ENCODE measurements around the gene PSMD13. TPM values are rescaled to one million over a fixed set of nuclear protein-coding genes. Genes with fewer than 3 reads are reported as not detected.
"Not testable (repeated sequence)": the region's sequence is repeated elsewhere in the genome, so short reads cannot be mapped to it uniquely, and the experiment has no call there.

The PSMD13 gene
- 87.7 TPM for total RNA-seq
- 115 TPM for polyA plus RNA-seq (ENCODE audit: insufficient read depth, low read depth, low replicate concordance)
- long read RNA-seq, donor 1, transcript PSMD13-207 (1 exons, 2,200 nt) = minor isoform, 9 of 28 reads
- long read RNA-seq, donor 1, transcript PSMD13-212 (13 exons, 1,991 nt) = major isoform, 15 of 28 reads
- long read RNA-seq, donor 1, partial matches to known transcripts = 0 of 28 reads
- long read RNA-seq, donor 1, other reads (novel, unspliced or antisense) = 0 of 28 reads
- long read RNA-seq, donor 2, transcript PSMD13-212 (13 exons, 1,991 nt) = major isoform, 29 of 39 reads
- long read RNA-seq, donor 2, transcript PSMD13-207 (1 exons, 2,200 nt) = minor isoform, 7 of 39 reads
- long read RNA-seq, donor 2, partial matches to known transcripts = 0 of 39 reads
- long read RNA-seq, donor 2, other reads (novel, unspliced or antisense) = 0 of 39 reads
- long read RNA-seq, donor 3, transcript PSMD13-207 (1 exons, 2,200 nt) = minor isoform, 15 of 48 reads
- long read RNA-seq, donor 3, transcript PSMD13-212 (13 exons, 1,991 nt) = major isoform, 28 of 48 reads
- long read RNA-seq, donor 3, partial matches to known transcripts = 5 of 48 reads
- long read RNA-seq, donor 3, other reads (novel, unspliced or antisense) = 0 of 48 reads
- long read RNA-seq, donor 4, transcript PSMD13-212 (13 exons, 1,991 nt) = major isoform, 29 of 39 reads
- long read RNA-seq, donor 4, transcript PSMD13-207 (1 exons, 2,200 nt) = minor isoform, 7 of 39 reads
- long read RNA-seq, donor 4, partial matches to known transcripts = 0 of 39 reads
- long read RNA-seq, donor 4, other reads (novel, unspliced or antisense) = 0 of 39 reads
- long read RNA-seq, donor 5, partial matches to known transcripts = 0 of 6 reads
- long read RNA-seq, donor 5, other reads (novel, unspliced or antisense) = 0 of 6 reads
- long read RNA-seq, donor 6, transcript PSMD13-207 (1 exons, 2,200 nt) = minor isoform, 18 of 59 reads
- long read RNA-seq, donor 6, transcript PSMD13-212 (13 exons, 1,991 nt) = major isoform, 38 of 59 reads
- long read RNA-seq, donor 6, partial matches to known transcripts = 0 of 59 reads
- long read RNA-seq, donor 6, other reads (novel, unspliced or antisense) = 0 of 59 reads
- long read RNA-seq, donor 7, transcript PSMD13-207 (1 exons, 2,200 nt) = minor isoform, 14 of 89 reads
- long read RNA-seq, donor 7, transcript PSMD13-212 (13 exons, 1,991 nt) = major isoform, 69 of 89 reads
- long read RNA-seq, donor 7, partial matches to known transcripts = 0 of 89 reads
- long read RNA-seq, donor 7, other reads (novel, unspliced or antisense) = 5 of 89 reads
- long read RNA-seq, donor 8, transcript PSMD13-212 (13 exons, 1,991 nt) = major isoform, 24 of 34 reads
- long read RNA-seq, donor 8, transcript PSMD13-207 (1 exons, 2,200 nt) = minor isoform, 6 of 34 reads
- long read RNA-seq, donor 8, partial matches to known transcripts = 0 of 34 reads
- long read RNA-seq, donor 8, other reads (novel, unspliced or antisense) = 0 of 34 reads
- long read RNA-seq, donor 9, transcript PSMD13-212 (13 exons, 1,991 nt) = major isoform, 13 of 16 reads
- long read RNA-seq, donor 9, partial matches to known transcripts = 0 of 16 reads
- long read RNA-seq, donor 9, other reads (novel, unspliced or antisense) = 0 of 16 reads
- long read RNA-seq, donor 10, transcript PSMD13-207 (1 exons, 2,200 nt) = minor isoform, 10 of 41 reads
- long read RNA-seq, donor 10, transcript PSMD13-212 (13 exons, 1,991 nt) = major isoform, 26 of 41 reads
- long read RNA-seq, donor 10, partial matches to known transcripts = 0 of 41 reads
- long read RNA-seq, donor 10, other reads (novel, unspliced or antisense) = 0 of 41 reads

DNA sequence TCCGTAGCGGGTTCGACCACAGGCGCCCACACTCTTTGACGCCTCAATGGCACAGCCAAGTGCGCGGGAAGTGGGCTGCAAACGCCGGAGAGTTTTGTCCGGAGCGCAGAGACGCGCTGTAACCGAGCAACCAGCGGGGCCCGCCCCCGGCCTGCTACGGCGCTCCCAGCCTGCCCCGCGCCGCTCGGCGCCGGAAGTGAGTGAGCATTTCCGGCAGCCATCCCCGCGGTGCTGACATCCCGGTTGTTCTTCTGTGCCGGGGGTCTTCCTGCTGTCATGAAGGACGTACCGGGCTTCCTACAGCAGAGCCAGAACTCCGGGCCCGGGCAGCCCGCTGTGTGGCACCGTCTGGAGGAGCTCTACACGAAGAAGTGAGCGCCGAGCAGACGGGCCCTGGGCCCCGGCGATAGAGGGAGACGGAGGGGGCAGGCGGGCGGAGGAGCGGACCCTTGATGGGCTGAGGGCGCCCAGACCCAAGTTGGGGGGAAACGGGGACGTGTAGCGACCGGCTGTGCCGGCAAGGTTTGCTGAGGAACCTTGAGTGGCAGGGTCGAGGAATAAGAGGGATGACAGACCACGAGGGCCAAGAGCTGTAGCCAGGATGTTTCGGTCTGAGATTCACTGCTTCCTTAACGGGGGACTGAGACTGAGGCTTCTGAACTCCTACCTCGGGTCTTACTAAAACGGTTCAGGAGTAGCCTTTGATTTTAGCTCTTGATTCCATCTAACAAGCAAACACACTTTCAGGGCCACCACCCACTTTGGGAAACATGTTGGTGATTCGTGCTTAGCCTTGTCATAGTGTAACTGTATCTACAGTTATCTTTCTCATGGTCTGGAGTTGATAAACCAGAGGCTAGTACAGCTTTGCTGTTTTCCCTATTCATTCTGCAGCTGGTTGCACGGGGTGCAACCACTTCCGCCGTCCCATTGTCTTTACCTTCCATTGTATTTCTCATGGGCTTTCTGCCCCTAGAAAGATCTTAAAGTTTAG, at the start of gene PSMD13:
TSS of gene PSMD13 (plus strand) at position 203 of the 994 bp plus-strand sequence. CDS start at position 277, 74 bp downstream.
- Histone ChIP-seq H3K4me1 (ENCODE audit: control insufficient read depth in 2 of 3, insufficient read depth in 2 of 3, low read depth in 1 of 3, low read length in 3 of 3) (peaks cover 0 to 19% (median 12%) of the 10 kb centered on the region in 3 donors), H3K9ac (ENCODE audit: low read length in 3 of 3) (peak within 1 kb of the TSS; percentile 71 to 97 (median 93)), H3K9me3 (ENCODE audit: control insufficient read depth in 2 of 3, insufficient read depth in 1 of 3, low read length in 3 of 3) (no peaks in the 10 kb centered on the region), H3K27me3 (ENCODE audit: control insufficient read depth, insufficient read depth, low read length) (no peaks in the 10 kb centered on the region), H3K36me3 (ENCODE audit: control insufficient read depth in 2 of 3, insufficient read depth in 3 of 3, low read length in 3 of 3) (no peaks in the 10 kb centered on the region), H3K27ac (ENCODE audit: low read depth in 2 of 2, low read length in 2 of 2) (peak within 1 kb of the TSS; percentile 90 to 98), H3K4me3 (ENCODE audit: low read length in 3 of 3) (peak within 1 kb of the TSS; percentile 97 to 99 (median 97))
- no peak for TF ChIP-seq CTCF (IDR thresholded peaks at IDR 0.05; ENCODE audit: borderline replicate concordance, extremely low read depth, insufficient read depth)
- intact Hi-C loops (cut with DNase I) = no loop called here
- FAIRE-seq (no peak), DNase-seq (peak; percentile 89 to 96 (median 93))

GRCh38 chr11:189200-189783, 47.5 kb upstream of the PSMD13 start:
- H3K36me3 ChIP-seq (ENCODE audit: control insufficient read depth in 2 of 3, insufficient read depth in 3 of 3, low read length in 3 of 3); H3K4me3 ChIP-seq (ENCODE audit: low read length in 3 of 3); H3K27ac ChIP-seq (ENCODE audit: low read depth in 2 of 2, low read length in 2 of 2); H3K9me3 ChIP-seq (ENCODE audit: control insufficient read depth in 2 of 3, insufficient read depth in 1 of 3, low read length in 3 of 3); H3K27me3 ChIP-seq (ENCODE audit: control insufficient read depth, insufficient read depth, low read length); H3K4me1 ChIP-seq (ENCODE audit: control insufficient read depth in 2 of 3, insufficient read depth in 2 of 3, low read depth in 1 of 3, low read length in 3 of 3); FAIRE-seq; intact Hi-C loops (cut with DNase I); H3K9ac ChIP-seq (ENCODE audit: low read length in 3 of 3): not testable (repeated sequence)
- peak in 3 of 5 donors; percentile 1 to 70 (median 47) for DNase-seq

DNA sequence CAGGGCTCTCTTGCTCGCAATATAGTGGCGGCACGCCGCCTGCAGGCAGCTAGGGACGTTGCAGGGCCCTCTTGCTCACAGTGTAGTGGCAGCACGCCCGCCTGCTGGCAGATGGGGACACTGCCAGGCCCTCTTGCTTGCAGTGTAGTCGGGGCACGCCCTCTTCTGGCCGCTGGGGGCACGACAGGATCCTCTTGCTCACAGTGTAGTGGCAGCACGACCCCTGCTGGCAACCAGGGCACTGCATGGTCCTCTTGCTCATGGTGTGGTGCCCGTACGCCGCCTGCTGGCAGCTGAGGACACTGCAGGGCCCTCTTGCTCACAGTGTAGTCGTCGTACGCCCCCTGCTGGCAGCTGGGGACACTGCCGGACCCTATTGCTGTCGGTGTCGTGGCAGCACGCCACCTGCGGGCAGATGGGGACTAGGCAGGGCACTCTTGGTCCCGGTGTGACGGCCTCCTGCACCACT, 46.9 kb upstream of the PSMD13 start:
- H3K4me1 ChIP-seq (ENCODE audit: control insufficient read depth in 2 of 3, insufficient read depth in 2 of 3, low read depth in 1 of 3, low read length in 3 of 3); intact Hi-C loops (cut with DNase I); H3K9me3 ChIP-seq (ENCODE audit: control insufficient read depth in 2 of 3, insufficient read depth in 1 of 3, low read length in 3 of 3); FAIRE-seq; H3K36me3 ChIP-seq (ENCODE audit: control insufficient read depth in 2 of 3, insufficient read depth in 3 of 3, low read length in 3 of 3); H3K27me3 ChIP-seq (ENCODE audit: control insufficient read depth, insufficient read depth, low read length); H3K9ac ChIP-seq (ENCODE audit: low read length in 3 of 3); H3K4me3 ChIP-seq (ENCODE audit: low read length in 3 of 3); H3K27ac ChIP-seq (ENCODE audit: low read depth in 2 of 2, low read length in 2 of 2): not testable (repeated sequence)
- peak in 1 of 5 donors; percentile 62 for DNase-seq

GRCh38 chr11:190546-190945, 46.2 kb upstream of the PSMD13 start:
- DNase-seq = peak in 1 of 5 donors; percentile 59
- H3K36me3 ChIP-seq (ENCODE audit: control insufficient read depth in 2 of 3, insufficient read depth in 3 of 3, low read length in 3 of 3); H3K4me1 ChIP-seq (ENCODE audit: control insufficient read depth in 2 of 3, insufficient read depth in 2 of 3, low read depth in 1 of 3, low read length in 3 of 3); H3K27me3 ChIP-seq (ENCODE audit: control insufficient read depth, insufficient read depth, low read length); H3K4me3 ChIP-seq (ENCODE audit: low read length in 3 of 3); FAIRE-seq; H3K27ac ChIP-seq (ENCODE audit: low read depth in 2 of 2, low read length in 2 of 2); H3K9ac ChIP-seq (ENCODE audit: low read length in 3 of 3); H3K9me3 ChIP-seq (ENCODE audit: control insufficient read depth in 2 of 3, insufficient read depth in 1 of 3, low read length in 3 of 3); intact Hi-C loops (cut with DNase I): not testable (repeated sequence)

- DNase-seq = peak in 2 of 5 donors; percentile 30 to 83
- H3K4me3 ChIP-seq (ENCODE audit: low read length in 3 of 3); H3K27me3 ChIP-seq (ENCODE audit: control insufficient read depth, insufficient read depth, low read length); H3K36me3 ChIP-seq (ENCODE audit: control insufficient read depth in 2 of 3, insufficient read depth in 3 of 3, low read length in 3 of 3); H3K4me1 ChIP-seq (ENCODE audit: control insufficient read depth in 2 of 3, insufficient read depth in 2 of 3, low read depth in 1 of 3, low read length in 3 of 3); intact Hi-C loops (cut with DNase I); H3K9me3 ChIP-seq (ENCODE audit: control insufficient read depth in 2 of 3, insufficient read depth in 1 of 3, low read length in 3 of 3); FAIRE-seq; H3K27ac ChIP-seq (ENCODE audit: low read depth in 2 of 2, low read length in 2 of 2); H3K9ac ChIP-seq (ENCODE audit: low read length in 3 of 3): not testable (repeated sequence)
These were observed 45.0 kb upstream of the PSMD13 start for GRCh38 chr11:191490-192478.
